AG09309 (cell line): ENCODE data around the gene KDM2B.
"Not testable (repeated sequence)": the region's sequence is repeated elsewhere in the genome, so short reads cannot be mapped to it uniquely, and the experiment has no call there.

Source experiments
- DNase-seq: peaks from one replicate; pipeline ENCODE4 v3.0.0-alpha.2; 2010; ENCODE audit warnings: low read depth
- H3K4me3 ChIP-seq: 2 replicates; pipeline ENCODE4 v1.5.1; 2011; ENCODE audit warnings: mild to moderate bottlenecking, low read depth, low read length, moderate library complexity; ENCODE audit not compliant: control insufficient read depth
- CTCF ChIP-seq: IDR thresholded peaks from 2 replicates; pipeline ENCODE4 v1.5.1; 2011; ENCODE audit warnings: mild to moderate bottlenecking, low read depth, low read length, inconsistent platforms; ENCODE audit not compliant: insufficient read depth, control insufficient read depth; ENCODE audit errors: missing control alignments

KDM2B gene

GRCh38 chr12:121499929-121500793, 80.7 kb downstream of the KDM2B start:
- H3K4me3 ChIP-seq: no peak overlapping the region
- peak; percentile 98 for TF ChIP-seq CTCF
- no peak for DNase-seq

GRCh38 chr12:121495746-121496145, 85.1 kb downstream of the KDM2B start:
- H3K4me3 ChIP-seq: no peak overlapping the region
- no peak for TF ChIP-seq CTCF
- no peak for DNase-seq

DNA sequence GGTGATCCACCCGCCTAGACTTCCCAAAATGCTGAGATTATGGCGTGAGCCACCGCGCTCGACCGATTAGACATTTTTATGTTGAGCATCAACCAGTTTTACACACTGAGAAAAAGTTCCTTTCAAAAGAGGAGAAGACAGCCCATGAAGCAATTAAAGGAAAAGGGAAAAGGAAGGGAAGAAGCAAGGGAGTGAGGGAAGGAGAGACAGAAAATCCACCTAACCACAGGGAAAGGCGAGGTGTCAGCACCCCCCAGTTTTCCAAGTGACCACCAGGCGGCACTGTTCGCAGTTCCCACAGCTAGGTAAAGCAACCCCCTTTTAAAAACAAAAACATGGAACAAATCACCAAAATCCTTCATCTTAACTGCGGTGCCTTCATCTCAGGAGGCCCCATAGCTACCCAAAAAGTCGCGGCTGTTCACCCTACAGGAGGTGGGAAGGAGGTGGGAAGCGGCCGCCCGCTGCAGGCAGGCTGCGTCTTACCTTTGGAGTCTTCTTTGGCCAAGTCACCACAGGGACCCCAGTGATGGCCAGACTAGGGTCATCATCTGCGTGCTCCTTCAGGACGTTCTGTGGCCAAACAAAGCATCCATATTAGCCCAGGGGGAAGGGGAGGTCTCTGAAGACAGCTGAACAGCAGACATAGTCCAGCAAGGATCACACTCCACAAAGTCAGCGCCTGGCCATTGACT, 86.6 kb downstream of the KDM2B start:
- peak; percentile 88 for TF ChIP-seq CTCF
- no peak for DNase-seq

DNA sequence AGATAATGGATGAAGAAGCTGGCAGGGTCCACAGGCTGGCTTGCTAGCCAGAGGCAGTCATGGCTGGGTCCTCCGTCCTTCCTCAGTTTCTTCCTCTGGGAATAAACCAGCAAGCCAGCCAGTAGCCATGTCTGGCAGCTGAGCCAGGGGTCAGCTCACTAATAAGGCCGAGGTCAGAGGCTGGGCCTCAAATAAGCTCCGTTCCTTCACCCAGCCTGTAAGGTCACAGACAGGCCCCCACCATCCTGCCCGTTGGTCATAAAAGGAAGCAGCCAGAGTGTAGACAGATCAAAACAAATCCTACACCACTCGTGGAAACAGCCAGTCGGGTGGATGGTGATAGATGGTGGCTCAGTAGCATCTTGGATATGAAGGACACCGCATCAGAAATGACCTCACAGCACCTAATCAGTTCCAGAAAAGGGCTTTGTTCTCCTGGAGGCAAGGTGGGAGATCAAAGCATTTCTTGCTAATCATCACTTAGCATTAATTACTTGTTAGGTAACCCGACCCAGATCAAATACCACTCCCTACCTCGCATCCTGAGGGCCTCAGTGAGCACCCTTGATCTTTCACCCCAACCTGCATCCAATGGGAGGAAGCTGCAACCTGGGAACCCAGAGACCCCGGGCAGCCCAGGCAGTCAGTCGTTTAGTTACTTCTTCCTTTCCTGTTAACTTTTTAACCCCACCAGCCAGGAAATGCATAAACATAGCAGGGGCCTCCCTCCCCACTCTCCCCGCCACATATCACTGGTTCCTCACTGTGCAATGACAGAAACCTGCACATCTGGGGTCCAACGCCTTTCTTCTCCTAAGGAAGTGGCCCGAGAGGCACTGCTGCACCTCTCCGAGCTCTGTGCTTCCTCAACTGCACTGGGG, 90.2 kb downstream of the KDM2B start:
- DNase-seq: no peak
- no peak overlapping the region for H3K4me3 ChIP-seq
- TF ChIP-seq CTCF: no peak

More for the DNA sequence above, 86.6 kb downstream of the KDM2B start:
- H3K4me3 ChIP-seq: no peak overlapping the region

DNA sequence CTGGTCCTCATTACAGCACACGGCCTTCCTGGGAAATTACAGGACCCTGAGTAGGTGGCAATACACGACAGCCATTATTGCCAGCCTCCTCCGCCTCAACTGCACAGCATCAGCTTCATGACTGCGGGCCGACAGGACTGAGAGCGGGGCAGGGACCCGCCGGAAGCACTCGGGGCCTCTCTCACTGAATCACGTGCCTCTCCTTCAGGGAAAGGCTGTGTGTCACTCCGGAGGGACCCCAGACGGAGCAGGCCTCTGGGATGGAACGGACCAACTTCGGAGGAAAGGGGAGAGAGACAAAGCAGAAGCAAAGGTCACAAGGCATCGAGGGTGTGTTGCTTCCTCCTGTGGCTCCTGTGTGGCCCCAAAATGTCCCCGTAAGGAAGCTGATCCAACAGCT, 90.9 kb downstream of the KDM2B start:
- DNase-seq: no peak
- TF ChIP-seq CTCF: no peak
- no peak overlapping the region for H3K4me3 ChIP-seq

DNA sequence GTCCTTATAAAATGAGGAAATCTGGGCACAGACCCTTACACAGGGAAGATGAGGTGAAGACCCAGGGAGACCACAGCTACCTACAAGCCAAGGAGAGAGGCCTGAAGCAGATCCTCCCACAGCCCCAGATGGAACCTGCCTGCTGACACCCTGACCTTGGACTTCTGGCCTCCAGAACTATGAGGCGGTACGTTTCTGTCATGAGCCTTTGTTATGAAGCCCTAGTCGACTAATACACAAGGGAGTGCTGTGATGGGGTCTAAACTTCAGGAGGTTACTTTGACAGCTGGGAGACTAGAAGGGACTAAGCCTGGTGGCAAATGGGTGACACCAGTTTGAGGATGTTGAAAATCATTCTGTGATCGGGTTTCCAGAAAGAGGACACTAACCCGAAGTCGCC, 95.9 kb downstream of the KDM2B start:
- DNase-seq: no peak
- no peak for TF ChIP-seq CTCF
- no peak overlapping the region for H3K4me3 ChIP-seq

DNA sequence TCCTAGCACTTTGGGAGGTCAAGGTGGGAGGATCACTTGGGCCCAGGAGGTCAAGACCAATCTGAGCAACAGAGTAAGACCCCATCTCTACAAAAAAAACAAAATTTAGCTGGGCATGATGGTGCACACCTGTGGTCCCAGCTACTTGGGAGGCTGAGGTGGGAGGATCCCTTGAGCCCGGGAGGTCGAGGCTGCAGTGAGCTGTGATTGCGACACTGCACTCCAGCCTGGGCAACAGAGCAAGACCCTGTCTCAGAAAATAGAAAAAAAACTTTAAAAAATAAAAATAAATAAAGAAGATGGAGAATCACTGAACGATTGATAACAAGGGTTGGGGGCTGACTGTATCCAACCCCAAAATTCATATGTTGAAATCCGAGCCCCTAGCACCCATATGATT, 96.3 kb downstream of the KDM2B start:
- DNase-seq, H3K4me3 ChIP-seq: not testable (repeated sequence)
